SK-N-SH treated with all-trans-retinoic acid at 6 μM for 48 hours (cell line): ENCODE measurements around the gene KRR1.

Source experiments
- ATAC-seq: fragments of 200-7000 bp; cut with Tn5 transposase; 3 replicates; pipeline ENCODE4 v1.9.1; 2020; ENCODE audit warnings: mild to moderate bottlenecking, moderate library complexity
- ARNTL ChIP-seq: fragments of 450-650 bp; formaldehyde crosslinking; IDR thresholded peaks from 2 replicates; pipeline ENCODE4 v1.5.0; 2020; ENCODE audit warnings: low read depth, mild to moderate bottlenecking, moderate library complexity, borderline replicate concordance
- BACH2 ChIP-seq: fragments of 250-450 bp; sonication (Bioruptor Pico); IDR thresholded peaks from 2 replicates; pipeline ENCODE4 v1.9.0; 2021; ENCODE audit warnings: mild to moderate bottlenecking, borderline replicate concordance
- CSDC2 ChIP-seq: fragments of 250-450 bp; sonication (Bioruptor Pico); IDR thresholded peaks from 2 replicates; pipeline ENCODE4 v1.5.0; 2020; ENCODE audit warnings: mild to moderate bottlenecking, moderate library complexity
- ESRRG ChIP-seq: fragments of 250-450 bp; sonication (Bioruptor Pico); IDR thresholded peaks from 2 replicates; pipeline ENCODE4 v1.6.1; 2021; ENCODE audit warnings: mild to moderate bottlenecking
- GLIS3 ChIP-seq: fragments of 250-450 bp; sonication (Bioruptor Pico); IDR thresholded peaks from 2 replicates; pipeline ENCODE4 v1.5.0; 2020; ENCODE audit warnings: mild to moderate bottlenecking, moderate library complexity
- PPARA ChIP-seq: fragments of 250-450 bp; sonication (Bioruptor Pico); IDR thresholded peaks from 2 replicates; pipeline ENCODE4 v1.5.0; 2020; ENCODE audit warnings: mild to moderate bottlenecking, borderline replicate concordance
- RARB ChIP-seq: fragments of 250-450 bp; sonication (Bioruptor Pico); IDR thresholded peaks from 2 replicates; pipeline ENCODE4 v1.8.0; 2021; ENCODE audit warnings: mild to moderate bottlenecking, moderate library complexity
- SNAI2 ChIP-seq: fragments of 250-450 bp; sonication (Bioruptor Pico); IDR thresholded peaks from 2 replicates; pipeline ENCODE4 v1.5.0; 2020; ENCODE audit warnings: mild to moderate bottlenecking, moderate library complexity
- TCF4 ChIP-seq: fragments of 250-450 bp; sonication (Bioruptor Pico); IDR thresholded peaks from 2 replicates; pipeline ENCODE4 v1.8.0; 2021; ENCODE audit warnings: mild to moderate bottlenecking, moderate library complexity, borderline replicate concordance
- TOX ChIP-seq: fragments of 250-450 bp; sonication (Bioruptor Pico); IDR thresholded peaks from 2 replicates; pipeline ENCODE4 v1.8.0; 2021; ENCODE audit warnings: mild to moderate bottlenecking, moderate library complexity, borderline replicate concordance
- ZC3H10 ChIP-seq: fragments of 250-450 bp; sonication (Bioruptor Pico); IDR thresholded peaks from 2 replicates; pipeline ENCODE4 v1.5.1; 2021; ENCODE audit warnings: mild to moderate bottlenecking, moderate library complexity
- ZFP30 ChIP-seq: fragments of 450-650 bp; formaldehyde crosslinking; IDR thresholded peaks from 2 replicates; pipeline ENCODE4 v1.5.0; 2022; ENCODE audit warnings: mild to moderate bottlenecking, moderate library complexity
- ZNF565 ChIP-seq: fragments of 450-650 bp; formaldehyde crosslinking; conservative IDR thresholded peaks from 2 replicates; pipeline ENCODE4 v1.5.0; 2020; ENCODE audit warnings: low read depth, mild to moderate bottlenecking, moderate library complexity
- ZNF70 ChIP-seq: fragments of 450-650 bp; formaldehyde crosslinking; IDR thresholded peaks from 2 replicates; pipeline ENCODE4 v1.5.0; 2020; ENCODE audit warnings: mild to moderate bottlenecking, moderate library complexity
- ZNF8 ChIP-seq: fragments of 450-650 bp; formaldehyde crosslinking; IDR thresholded peaks from 2 replicates; pipeline ENCODE4 v1.5.0; 2020; ENCODE audit warnings: mild to moderate bottlenecking, moderate library complexity
- TF ChIP-seq, protein P1 (sequence below): fragments of 250-450 bp; sonication (Bioruptor Pico); IDR thresholded peaks from 2 replicates; pipeline ENCODE4 v1.5.1; 2020; ENCODE audit warnings: low read depth, mild to moderate bottlenecking, moderate library complexity
- TF ChIP-seq, protein P2 (sequence below): fragments of 250-450 bp; sonication (Bioruptor Pico); IDR thresholded peaks from 2 replicates; pipeline ENCODE4 v1.5.0; 2020; ENCODE audit warnings: mild to moderate bottlenecking, moderate library complexity
- TF ChIP-seq, protein P3 (sequence below): fragments of 250-450 bp; sonication (Bioruptor Pico); IDR thresholded peaks from 2 replicates; pipeline ENCODE4 v1.8.0; 2021; ENCODE audit warnings: low read depth, mild to moderate bottlenecking, moderate library complexity, borderline replicate concordance
- TF ChIP-seq, protein P4 (sequence below): fragments of 250-450 bp; sonication (Bioruptor Pico); IDR thresholded peaks from 2 replicates; pipeline ENCODE4 v1.5.1; 2021; ENCODE audit warnings: mild to moderate bottlenecking, moderate library complexity

Gene KRR1

DNA sequence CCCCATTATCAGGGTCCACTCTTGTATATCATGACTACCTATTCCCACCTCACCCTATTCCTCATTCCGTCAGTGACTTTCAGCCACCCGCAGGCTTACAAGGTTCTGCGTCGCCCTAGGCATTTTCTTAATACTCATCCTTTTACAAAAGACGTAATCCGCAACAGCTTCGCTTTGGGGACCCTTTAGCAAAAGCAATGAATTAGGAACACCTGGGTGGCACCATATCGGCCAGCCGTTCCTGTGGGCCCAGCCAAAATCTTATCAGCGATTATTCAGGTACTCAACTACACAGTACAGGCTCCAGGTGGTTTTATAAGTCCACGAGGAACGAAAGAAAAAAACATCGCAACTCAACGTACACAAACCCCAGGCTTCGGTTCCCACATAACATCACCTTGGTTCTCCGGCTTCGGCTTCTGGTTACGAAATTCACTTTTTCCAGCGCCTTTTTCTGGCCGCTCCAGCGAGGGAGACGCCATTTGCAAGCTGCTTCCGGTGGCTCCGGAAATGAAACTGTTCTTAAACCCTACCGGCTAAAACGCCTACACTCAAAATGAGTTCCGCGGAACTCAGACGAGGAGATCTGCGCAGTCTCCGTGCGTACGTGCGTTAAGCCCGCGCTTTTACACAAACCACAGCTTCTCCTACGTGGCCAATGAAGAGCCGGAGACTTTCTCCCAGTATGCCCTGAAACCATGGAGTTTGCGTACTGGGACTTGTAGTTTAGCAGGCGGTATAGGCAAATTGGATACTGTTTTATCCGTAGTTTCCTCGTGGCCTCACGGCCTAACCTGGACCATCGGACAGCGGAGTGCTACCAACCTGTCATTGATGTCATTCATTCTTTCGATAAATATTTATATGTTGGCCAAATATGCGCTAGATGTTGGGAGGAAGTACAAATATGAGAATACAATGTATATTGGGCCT, at the start of gene KRR1:
Gene KRR1, minus strand, starts transcription at position 494 of the 933 bp plus-strand sequence. Its CDS starts 12 bp downstream, at position 482.
- peak; percentile 99 for ATAC-seq
- TF ChIP-seq, protein P1, sequence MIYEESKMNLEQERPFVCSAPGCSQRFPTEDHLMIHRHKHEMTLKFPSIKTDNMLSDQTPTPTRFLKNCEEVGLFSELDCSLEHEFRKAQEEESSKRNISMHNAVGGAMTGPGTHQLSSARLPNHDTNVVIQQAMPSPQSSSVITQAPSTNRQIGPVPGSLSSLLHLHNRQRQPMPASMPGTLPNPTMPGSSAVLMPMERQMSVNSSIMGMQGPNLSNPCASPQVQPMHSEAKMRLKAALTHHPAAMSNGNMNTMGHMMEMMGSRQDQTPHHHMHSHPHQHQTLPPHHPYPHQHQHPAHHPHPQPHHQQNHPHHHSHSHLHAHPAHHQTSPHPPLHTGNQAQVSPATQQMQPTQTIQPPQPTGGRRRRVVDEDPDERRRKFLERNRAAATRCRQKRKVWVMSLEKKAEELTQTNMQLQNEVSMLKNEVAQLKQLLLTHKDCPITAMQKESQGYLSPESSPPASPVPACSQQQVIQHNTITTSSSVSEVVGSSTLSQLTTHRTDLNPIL (CRISPR knock-in tag) = no peak
- TF ChIP-seq TCF4 (CRISPR knock-in tag) (no peak), ZNF565 (CRISPR knock-in tag) (no peak), RARB (CRISPR knock-in tag) (no peak), ESRRG (CRISPR knock-in tag) (no peak)
- TF ChIP-seq, protein P2, sequence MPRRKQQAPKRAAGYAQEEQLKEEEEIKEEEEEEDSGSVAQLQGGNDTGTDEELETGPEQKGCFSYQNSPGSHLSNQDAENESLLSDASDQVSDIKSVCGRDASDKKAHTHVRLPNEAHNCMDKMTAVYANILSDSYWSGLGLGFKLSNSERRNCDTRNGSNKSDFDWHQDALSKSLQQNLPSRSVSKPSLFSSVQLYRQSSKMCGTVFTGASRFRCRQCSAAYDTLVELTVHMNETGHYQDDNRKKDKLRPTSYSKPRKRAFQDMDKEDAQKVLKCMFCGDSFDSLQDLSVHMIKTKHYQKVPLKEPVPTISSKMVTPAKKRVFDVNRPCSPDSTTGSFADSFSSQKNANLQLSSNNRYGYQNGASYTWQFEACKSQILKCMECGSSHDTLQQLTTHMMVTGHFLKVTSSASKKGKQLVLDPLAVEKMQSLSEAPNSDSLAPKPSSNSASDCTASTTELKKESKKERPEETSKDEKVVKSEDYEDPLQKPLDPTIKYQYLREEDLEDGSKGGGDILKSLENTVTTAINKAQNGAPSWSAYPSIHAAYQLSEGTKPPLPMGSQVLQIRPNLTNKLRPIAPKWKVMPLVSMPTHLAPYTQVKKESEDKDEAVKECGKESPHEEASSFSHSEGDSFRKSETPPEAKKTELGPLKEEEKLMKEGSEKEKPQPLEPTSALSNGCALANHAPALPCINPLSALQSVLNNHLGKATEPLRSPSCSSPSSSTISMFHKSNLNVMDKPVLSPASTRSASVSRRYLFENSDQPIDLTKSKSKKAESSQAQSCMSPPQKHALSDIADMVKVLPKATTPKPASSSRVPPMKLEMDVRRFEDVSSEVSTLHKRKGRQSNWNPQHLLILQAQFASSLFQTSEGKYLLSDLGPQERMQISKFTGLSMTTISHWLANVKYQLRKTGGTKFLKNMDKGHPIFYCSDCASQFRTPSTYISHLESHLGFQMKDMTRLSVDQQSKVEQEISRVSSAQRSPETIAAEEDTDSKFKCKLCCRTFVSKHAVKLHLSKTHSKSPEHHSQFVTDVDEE (CRISPR knock-in tag) = no peak
- TF ChIP-seq, protein P3, sequence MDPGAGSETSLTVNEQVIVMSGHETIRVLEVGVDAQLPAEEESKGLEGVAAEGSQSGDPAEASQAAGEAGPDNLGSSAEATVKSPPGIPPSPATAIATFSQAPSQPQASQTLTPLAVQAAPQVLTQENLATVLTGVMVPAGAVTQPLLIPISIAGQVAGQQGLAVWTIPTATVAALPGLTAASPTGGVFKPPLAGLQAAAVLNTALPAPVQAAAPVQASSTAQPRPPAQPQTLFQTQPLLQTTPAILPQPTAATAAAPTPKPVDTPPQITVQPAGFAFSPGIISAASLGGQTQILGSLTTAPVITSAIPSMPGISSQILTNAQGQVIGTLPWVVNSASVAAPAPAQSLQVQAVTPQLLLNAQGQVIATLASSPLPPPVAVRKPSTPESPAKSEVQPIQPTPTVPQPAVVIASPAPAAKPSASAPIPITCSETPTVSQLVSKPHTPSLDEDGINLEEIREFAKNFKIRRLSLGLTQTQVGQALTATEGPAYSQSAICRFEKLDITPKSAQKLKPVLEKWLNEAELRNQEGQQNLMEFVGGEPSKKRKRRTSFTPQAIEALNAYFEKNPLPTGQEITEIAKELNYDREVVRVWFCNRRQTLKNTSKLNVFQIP (CRISPR knock-in tag) = 0 out of 2 replicates have a peak, but pooled peaks have one; percentile 44

DNA sequence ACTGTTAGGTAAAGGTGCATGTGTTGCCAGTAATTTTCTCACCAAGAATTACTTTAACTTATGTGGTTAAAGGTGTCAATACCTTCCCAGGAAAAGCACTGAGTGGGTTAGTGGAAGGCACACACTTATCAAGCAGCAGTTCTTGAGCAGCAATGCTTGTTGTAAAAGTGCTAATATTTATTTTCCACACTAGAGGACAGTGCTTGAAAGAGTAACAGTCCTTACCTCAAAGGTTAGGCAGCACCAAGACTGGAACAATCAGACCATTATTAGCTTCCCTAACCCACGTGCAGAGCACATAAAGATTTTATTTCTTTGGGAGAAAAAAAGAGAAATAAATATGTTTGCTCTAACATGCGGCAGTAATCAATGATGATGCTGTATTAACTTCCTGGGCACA, 48.8 kb upstream of the KRR1 start:
- no peak for TF ChIP-seq BACH2 (CRISPR knock-in tag)
- TF ChIP-seq, protein P4, sequence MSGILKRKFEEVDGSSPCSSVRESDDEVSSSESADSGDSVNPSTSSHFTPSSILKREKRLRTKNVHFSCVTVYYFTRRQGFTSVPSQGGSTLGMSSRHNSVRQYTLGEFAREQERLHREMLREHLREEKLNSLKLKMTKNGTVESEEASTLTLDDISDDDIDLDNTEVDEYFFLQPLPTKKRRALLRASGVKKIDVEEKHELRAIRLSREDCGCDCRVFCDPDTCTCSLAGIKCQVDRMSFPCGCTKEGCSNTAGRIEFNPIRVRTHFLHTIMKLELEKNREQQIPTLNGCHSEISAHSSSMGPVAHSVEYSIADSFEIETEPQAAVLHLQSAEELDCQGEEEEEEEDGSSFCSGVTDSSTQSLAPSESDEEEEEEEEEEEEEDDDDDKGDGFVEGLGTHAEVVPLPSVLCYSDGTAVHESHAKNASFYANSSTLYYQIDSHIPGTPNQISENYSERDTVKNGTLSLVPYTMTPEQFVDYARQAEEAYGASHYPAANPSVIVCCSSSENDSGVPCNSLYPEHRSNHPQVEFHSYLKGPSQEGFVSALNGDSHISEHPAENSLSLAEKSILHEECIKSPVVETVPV (CRISPR knock-in tag) = no peak
- TF ChIP-seq ZNF70 (CRISPR knock-in tag) = no peak
- TF ChIP-seq CSDC2 (CRISPR knock-in tag) = no peak
- no peak for TF ChIP-seq PPARA (CRISPR knock-in tag)
- no peak for TF ChIP-seq RARB (CRISPR knock-in tag)
- TF ChIP-seq, protein P2 (CRISPR knock-in tag) = no peak
- TF ChIP-seq ZNF8 (CRISPR knock-in tag) = no peak
- TF ChIP-seq ZFP30 (CRISPR knock-in tag) = no peak
- TF ChIP-seq ARNTL = no peak
- no peak for TF ChIP-seq GLIS3 (CRISPR knock-in tag)
- no peak for TF ChIP-seq TCF4 (CRISPR knock-in tag)
- TF ChIP-seq SNAI2 (CRISPR knock-in tag) = no peak
- TF ChIP-seq ZC3H10 (CRISPR knock-in tag) = no peak
- TF ChIP-seq ESRRG (CRISPR knock-in tag) = no peak
- TF ChIP-seq ZNF565 (CRISPR knock-in tag) = no peak
- no peak for TF ChIP-seq TOX (CRISPR knock-in tag)
- peak; percentile 96 for ATAC-seq
